Ecto neural progenitor cell (in vitro differentiated cells): Measurements from ENCODE around the gene H2AZ1.

Source experiments
- DNase-seq: peaks from one replicate; pipeline ENCODE4 v3.0.0-alpha.2; 2018; ENCODE audit warnings: low spot score

H2AZ1 gene

DNA sequence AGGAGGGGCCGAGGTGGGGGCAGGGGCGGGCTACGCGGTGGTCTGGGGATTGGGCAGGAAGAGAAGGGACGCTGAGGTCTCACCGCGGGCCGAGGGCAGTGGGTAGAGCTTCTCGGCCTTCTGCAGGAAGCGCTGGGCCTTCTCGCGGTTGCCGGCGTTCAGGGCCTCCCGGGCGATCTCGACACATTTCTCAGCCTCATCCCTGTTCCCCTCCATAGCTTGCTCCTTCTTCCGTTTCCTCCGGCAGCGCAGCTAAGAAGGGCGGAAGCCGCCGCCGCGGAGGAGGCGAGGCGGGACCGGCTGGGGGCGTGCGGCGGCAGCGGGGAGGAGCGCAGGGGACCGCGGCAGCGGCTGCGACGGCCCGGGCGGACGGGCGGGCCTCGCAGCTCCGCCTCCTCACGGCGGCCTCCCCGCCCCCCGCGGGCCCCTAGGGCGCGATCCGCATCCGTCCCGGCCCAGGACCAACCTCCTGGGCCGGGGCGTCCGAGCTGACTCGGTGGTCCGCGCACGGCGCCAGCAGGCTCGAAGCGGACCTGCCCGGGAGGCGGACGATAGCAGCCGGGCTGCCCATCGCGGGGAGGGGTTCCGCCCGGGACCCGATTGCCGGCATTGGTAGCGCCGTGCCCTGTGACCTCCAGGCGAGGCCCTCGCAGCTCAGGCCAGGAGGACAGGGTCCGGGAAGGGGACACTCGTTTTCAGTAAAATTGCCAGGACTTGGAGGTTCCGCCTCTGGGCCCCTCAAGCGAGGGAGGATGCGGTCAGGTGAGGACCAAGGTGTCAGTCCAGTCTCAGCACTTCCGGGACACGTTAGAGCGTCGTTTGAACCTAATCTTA is 3.5 kb downstream of the H2AZ1 start, which contains the start of gene DNAJB14:
Gene DNAJB14, minus strand, starts transcription at position 263 of the 834 bp plus-strand sequence. Its CDS starts 47 bp downstream, at position 216.
- DNase-seq = peak; percentile 85

- DNase-seq = no peak
Measured at GRCh38 chr4:99945718-99946355, 4.2 kb downstream of the H2AZ1 start.

DNA sequence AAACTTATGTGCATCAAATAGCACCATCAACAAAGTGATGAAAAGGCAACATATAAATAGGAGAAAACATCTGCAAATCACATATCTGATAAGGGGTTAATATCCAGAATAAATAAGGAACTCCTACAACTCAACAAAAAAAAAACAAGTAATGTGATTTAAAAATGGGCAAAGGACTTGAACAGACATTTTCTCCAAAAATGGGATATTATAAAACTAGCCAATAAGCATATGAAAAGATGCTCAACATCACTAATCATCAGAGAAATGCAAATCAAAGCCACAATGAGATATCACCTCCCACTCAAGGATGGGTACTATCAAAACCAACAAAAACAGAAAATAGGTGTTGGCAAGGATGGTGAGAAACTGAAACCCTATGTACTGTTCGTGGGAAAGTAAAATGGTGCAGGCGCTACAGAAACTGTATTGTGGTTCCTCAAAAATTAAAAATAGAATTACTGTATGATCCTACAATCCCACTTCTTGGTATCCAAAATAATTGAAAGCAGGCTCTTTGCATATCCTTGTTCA is 6.1 kb downstream of the H2AZ1 start:
- no peak for DNase-seq

DNA sequence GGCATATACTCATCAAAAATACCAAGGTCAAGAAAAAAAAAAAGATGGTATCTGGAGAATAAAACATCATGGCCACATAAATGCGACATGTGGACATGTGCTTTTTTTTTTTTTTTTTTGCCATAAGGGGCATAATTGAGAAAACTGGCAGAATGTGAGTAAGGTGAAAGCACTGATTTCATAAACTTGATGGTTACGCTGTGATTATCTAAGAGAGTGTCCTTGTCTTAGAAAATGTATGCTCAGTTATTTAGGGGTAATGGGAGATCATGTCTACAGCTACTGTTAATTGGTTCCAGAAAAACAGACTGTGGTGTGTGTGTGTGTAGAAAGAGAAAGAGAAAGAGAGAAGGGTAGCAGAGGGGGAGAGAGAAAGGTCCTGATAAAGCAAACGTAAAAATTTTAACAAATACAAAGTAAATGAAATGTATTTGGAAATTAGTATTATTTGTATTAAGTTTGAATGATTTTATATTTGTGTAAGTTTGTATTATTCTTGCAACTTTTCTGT is 11.8 kb downstream of the H2AZ1 start:
- DNase-seq = no peak

- DNase-seq = no peak
Measured at GRCh38 chr4:99934891-99935290, 15.2 kb downstream of the H2AZ1 start.

GRCh38 chr4:99927566-99927965 is 22.5 kb downstream of the H2AZ1 start:
- DNase-seq = no peak

GRCh38 chr4:99921174-99921573 is 28.9 kb downstream of the H2AZ1 start:
- no peak for DNase-seq

DNA sequence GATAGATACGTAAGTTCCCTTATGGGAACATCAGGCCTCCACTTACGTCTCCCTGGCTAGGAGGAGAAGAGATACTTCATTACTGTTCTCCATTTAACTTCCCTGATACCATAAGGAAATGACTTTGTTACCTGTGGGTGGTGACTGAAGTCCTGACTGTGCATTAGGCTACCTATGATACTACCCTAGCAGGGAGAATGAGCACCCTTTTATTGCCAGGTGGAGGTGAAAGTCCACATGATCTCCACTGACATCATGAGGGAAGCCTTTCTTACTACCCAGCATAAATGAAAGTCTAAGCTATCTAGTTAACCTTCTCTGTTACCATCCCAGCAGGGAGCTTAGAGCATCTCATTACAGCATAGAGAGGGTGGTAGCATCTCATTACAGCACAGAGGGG is 31.4 kb downstream of the H2AZ1 start:
- no peak for DNase-seq

DNA sequence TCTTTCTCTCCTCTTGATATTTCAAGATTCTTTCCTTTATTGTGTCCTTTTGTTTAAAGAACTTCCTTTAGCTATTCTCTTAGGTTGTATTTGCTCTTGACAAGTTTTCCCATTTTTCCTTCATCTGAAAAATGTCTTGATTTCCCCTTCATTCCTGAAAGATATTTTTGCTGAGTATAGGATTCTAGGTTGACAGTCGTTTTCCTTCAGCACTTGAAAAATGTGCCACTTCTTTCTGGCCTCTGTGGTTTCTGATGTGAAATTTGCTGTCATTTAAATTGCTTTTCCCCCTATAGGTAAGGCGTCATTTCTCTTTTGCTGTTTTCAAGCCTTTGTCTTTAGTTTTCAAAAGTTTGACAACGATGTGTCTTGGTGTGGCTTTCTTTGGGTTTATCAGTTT is 32.5 kb downstream of the H2AZ1 start:
- DNase-seq = no peak

GRCh38 chr4:99915449-99915848 is 34.6 kb downstream of the H2AZ1 start:
- no peak for DNase-seq
